ENCODE data around the gene GPR150. TPM values are rescaled to one million over a fixed set of nuclear protein-coding genes. Genes with fewer than 3 reads are reported as not detected.

GPR150 gene
- total and polyA plus RNA-seq, 4 donors, result 0.08 to 0.34 (median 0.27) TPM

GRCh38 chr5:95609711-95610110 lies 10.2 kb upstream of the GPR150 start:
- Histone ChIP-seq H3K9me3 (ENCODE audit: control insufficient read depth in 4 of 4, insufficient read depth in 3 of 4, low read length in 3 of 4) (peaks cover 0 to 6% (median 0%) of the 10 kb centered on the region in 4 donors), H3K36me3 (ENCODE audit: control insufficient read depth in 4 of 4, insufficient read depth in 4 of 4, low read length in 4 of 4) (no peaks in the 10 kb centered on the region), H3K9ac (ENCODE audit: insufficient read depth in 1 of 2, low read length in 2 of 2) (no peak overlapping the region), H3K4me1 (ENCODE audit: control insufficient read depth in 5 of 5, insufficient read depth in 5 of 5, low read length in 5 of 5) (no peaks in the 10 kb centered on the region), H3K27ac (ENCODE audit: low read depth in 1 of 2, low read length in 1 of 2) (no peak overlapping the region), H3K4me3 (no peak overlapping the region), H3K27me3 (ENCODE audit: control insufficient read depth in 3 of 3, insufficient read depth in 3 of 3, low read length in 2 of 3) (no peaks in the 10 kb centered on the region)
- no peak for TF ChIP-seq CTCF (IDR thresholded peaks at IDR 0.05; ENCODE audit: control extremely low read depth, extremely low read depth)
- DNase-seq, result peak in 2 of 3 donors; percentile 22 to 50
- ATAC-seq (ENCODE audit: insufficient read depth, low FRiP score), result no peak
- 48 to 72% methylated on average over 3 of the region's 3 CpGs for WGBS, 2 donors

- H3K9me3 ChIP-seq (ENCODE audit: control insufficient read depth in 4 of 4, insufficient read depth in 3 of 4, low read length in 3 of 4), result peaks cover 0 to 6% (median 0%) of the 10 kb centered on the region in 4 donors
- H3K9ac ChIP-seq (ENCODE audit: insufficient read depth in 1 of 2, low read length in 2 of 2), result no peak overlapping the region
- no peaks in the 10 kb centered on the region for H3K27me3 ChIP-seq (ENCODE audit: control insufficient read depth in 3 of 3, insufficient read depth in 3 of 3, low read length in 2 of 3)
- H3K36me3 ChIP-seq (ENCODE audit: control insufficient read depth in 4 of 4, insufficient read depth in 4 of 4, low read length in 4 of 4), result no peaks in the 10 kb centered on the region
- H3K4me3 ChIP-seq, result no peak overlapping the region
- H3K27ac ChIP-seq (ENCODE audit: low read depth in 1 of 2, low read length in 1 of 2), result no peak overlapping the region
- 96% methylated on average over 7 of the region's 7 CpGs for WGBS, 2 donors
- no peak for DNase-seq
- no peak for ATAC-seq (ENCODE audit: insufficient read depth, low FRiP score)
- no peaks in the 10 kb centered on the region for H3K4me1 ChIP-seq (ENCODE audit: control insufficient read depth in 5 of 5, insufficient read depth in 5 of 5, low read length in 5 of 5)
- TF ChIP-seq CTCF (IDR thresholded peaks at IDR 0.05; ENCODE audit: control extremely low read depth, extremely low read depth), result no peak
Measured at GRCh38 chr5:95610546-95610945, 9.3 kb upstream of the GPR150 start.

DNA sequence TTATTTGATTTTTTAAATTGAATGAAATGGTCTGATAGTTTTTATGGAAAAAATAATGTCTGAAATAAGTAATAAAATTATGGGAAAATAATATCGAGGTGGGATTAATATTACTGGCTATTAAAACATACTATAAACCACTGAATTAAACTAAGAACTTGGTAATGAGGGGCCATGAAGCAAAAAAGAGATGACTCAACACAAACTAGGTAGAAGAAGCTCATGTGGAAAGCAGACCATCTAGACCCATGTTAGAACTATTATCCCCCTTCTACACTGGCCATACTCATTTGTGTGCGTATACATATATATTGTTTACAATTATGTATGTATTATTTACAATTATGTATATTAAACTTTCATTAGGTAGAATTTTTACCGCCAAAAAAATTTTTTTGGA lies 8.5 kb upstream of the GPR150 start:
- Histone ChIP-seq H3K27ac (ENCODE audit: low read depth in 1 of 2, low read length in 1 of 2) (no peak overlapping the region), H3K36me3 (ENCODE audit: control insufficient read depth in 4 of 4, insufficient read depth in 4 of 4, low read length in 4 of 4) (no peaks in the 10 kb centered on the region), H3K9me3 (ENCODE audit: control insufficient read depth in 4 of 4, insufficient read depth in 3 of 4, low read length in 3 of 4) (peaks cover 0 to 6% (median 0%) of the 10 kb centered on the region in 4 donors), H3K4me3 (no peak overlapping the region), H3K4me1 (ENCODE audit: control insufficient read depth in 5 of 5, insufficient read depth in 5 of 5, low read length in 5 of 5) (no peaks in the 10 kb centered on the region), H3K27me3 (ENCODE audit: control insufficient read depth in 3 of 3, insufficient read depth in 3 of 3, low read length in 2 of 3) (no peaks in the 10 kb centered on the region), H3K9ac (ENCODE audit: insufficient read depth in 1 of 2, low read length in 2 of 2) (no peak overlapping the region)
- DNase-seq (no peak), ATAC-seq (ENCODE audit: insufficient read depth, low FRiP score) (no peak)
- TF ChIP-seq CTCF (IDR thresholded peaks at IDR 0.05; ENCODE audit: control extremely low read depth, extremely low read depth), result no peak
- 92 to 96% methylated on average over 3 of the region's 3 CpGs for WGBS, 2 donors

DNA sequence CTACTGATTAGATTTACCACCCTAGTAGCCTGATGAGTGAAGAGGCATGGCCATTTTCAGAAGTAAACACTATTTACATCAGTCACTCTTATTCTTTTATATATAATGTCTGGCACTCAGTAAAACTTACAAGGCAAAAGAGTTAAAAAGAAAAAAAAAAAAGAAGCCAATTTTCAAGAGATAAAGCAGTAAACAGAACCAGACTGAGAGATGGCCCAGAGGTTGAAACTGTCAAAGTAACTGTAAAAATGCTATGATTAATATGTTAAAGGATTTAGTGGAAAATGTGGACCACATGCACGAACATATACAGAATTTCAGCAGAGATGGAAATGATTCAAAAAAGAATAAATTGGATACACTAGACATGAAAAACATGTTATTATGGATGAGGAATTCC lies 6.4 kb upstream of the GPR150 start:
- Histone ChIP-seq H3K4me1 (ENCODE audit: control insufficient read depth in 5 of 5, insufficient read depth in 5 of 5, low read length in 5 of 5) (no peaks in the 10 kb centered on the region), H3K9me3 (ENCODE audit: control insufficient read depth in 4 of 4, insufficient read depth in 3 of 4, low read length in 3 of 4) (peaks cover 0 to 6% (median 0%) of the 10 kb centered on the region in 4 donors), H3K27me3 (ENCODE audit: control insufficient read depth in 3 of 3, insufficient read depth in 3 of 3, low read length in 2 of 3) (peaks cover 0 to 7% (median 2%) of the 10 kb centered on the region in 3 donors), H3K36me3 (ENCODE audit: control insufficient read depth in 4 of 4, insufficient read depth in 4 of 4, low read length in 4 of 4) (no peaks in the 10 kb centered on the region), H3K4me3 (no peak overlapping the region), H3K27ac (ENCODE audit: low read depth in 1 of 2, low read length in 1 of 2) (no peak overlapping the region), H3K9ac (ENCODE audit: insufficient read depth in 1 of 2, low read length in 2 of 2) (no peak overlapping the region)
- DNase-seq, result no peak
- ATAC-seq (ENCODE audit: insufficient read depth, low FRiP score), result no peak
- no peak for TF ChIP-seq CTCF (IDR thresholded peaks at IDR 0.05; ENCODE audit: control extremely low read depth, extremely low read depth)
- 98 to 100% methylated on average over 1 of the region's 1 CpG for WGBS, 2 donors
